Coronary artery (tissue), 2 donors: ENCODE results near the gene MISP.

Experiments
- DNase-seq: peaks from one replicate; pipeline ENCODE4 v3.0.0-alpha.2; 2017; ENCODE audit warnings: low spot score
- H3K27ac ChIP-seq, 2 donors: fragments of 200-600 bp; sonication (generic); one replicate each; pipeline ENCODE4 v1.5.1; 2016 to 2019
- H3K4me3 ChIP-seq: fragments of 200-600 bp; sonication (generic); 2 replicates; pipeline ENCODE4 v1.5.1; 2016; ENCODE audit warnings: mild to moderate bottlenecking, moderate library complexity
- TF ChIP-seq, protein P1 (sequence below): fragments of 200-600 bp; sonication (generic); IDR thresholded peaks from one replicate; pipeline ENCODE4 v1.5.1; 2019; ENCODE audit warnings: antibody characterized with exemption

The MISP gene

DNA sequence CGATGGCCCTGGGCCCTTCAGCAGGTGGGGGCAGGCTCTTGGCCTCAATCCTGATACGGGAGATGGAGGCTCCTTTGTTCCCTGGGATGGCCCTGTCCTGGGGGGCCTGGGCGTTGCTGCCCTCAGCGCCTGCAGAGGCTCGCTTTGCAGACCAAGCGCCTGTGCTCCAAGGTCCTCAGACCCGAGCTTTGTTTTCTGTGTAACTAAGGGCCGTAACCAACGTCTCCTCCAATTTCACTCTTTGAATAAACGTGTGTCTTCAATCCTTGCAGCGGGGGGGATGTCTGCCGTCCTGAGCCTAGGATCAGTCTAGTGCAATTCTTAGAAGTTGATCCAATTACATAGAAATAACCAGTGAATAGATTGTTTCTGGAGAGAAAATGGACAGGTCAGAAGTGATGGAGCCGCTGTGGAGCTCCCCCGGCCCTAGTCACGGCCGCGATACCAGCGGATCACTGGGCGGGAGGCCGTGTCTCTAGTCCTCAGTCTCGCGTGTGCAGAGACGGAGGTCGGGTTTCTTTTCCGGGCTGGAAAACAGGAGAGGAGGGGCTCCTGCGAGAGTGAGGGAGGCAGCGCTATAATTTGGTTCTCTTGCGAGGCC is 51.7 kb downstream of the MISP start:
- TF ChIP-seq, protein P1, sequence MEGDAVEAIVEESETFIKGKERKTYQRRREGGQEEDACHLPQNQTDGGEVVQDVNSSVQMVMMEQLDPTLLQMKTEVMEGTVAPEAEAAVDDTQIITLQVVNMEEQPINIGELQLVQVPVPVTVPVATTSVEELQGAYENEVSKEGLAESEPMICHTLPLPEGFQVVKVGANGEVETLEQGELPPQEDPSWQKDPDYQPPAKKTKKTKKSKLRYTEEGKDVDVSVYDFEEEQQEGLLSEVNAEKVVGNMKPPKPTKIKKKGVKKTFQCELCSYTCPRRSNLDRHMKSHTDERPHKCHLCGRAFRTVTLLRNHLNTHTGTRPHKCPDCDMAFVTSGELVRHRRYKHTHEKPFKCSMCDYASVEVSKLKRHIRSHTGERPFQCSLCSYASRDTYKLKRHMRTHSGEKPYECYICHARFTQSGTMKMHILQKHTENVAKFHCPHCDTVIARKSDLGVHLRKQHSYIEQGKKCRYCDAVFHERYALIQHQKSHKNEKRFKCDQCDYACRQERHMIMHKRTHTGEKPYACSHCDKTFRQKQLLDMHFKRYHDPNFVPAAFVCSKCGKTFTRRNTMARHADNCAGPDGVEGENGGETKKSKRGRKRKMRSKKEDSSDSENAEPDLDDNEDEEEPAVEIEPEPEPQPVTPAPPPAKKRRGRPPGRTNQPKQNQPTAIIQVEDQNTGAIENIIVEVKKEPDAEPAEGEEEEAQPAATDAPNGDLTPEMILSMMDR = no peak
- H3K27ac ChIP-seq = peak overlapping the region in 1 of 2 donors; percentile 80
- no peak for DNase-seq

DNA sequence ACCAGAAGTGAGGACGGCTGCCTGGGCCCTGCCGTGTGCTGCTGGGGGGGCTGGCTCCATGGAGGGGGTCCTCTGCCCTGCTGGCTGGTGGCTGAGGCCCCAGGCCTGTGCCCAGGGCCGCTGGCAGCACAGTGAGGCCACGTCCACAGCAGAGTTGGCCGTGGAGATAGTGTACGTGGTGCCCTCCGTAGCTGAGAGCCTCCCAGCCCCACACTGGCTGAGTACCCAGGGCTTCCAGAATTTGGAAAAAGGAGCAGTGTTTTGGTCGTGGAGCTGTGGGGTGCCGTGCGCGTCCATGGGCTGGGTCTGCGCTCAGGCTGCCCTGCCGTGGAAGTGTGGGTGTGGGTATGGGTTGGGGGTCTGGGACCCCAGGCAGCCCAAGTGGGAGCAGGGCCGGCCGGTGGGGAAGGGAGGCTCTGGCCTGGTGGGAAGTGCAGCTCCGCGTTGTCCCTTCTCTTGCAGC is 52.2 kb downstream of the MISP start:
- TF ChIP-seq, protein P1 = no peak
- Histone ChIP-seq H3K27ac (no peak overlapping the region), H3K4me3 (peak overlapping the region; percentile 94)
- no peak for DNase-seq

More for the DNA sequence above, 51.7 kb downstream of the MISP start:
- H3K4me3 ChIP-seq = peak overlapping the region; percentile 94

DNA sequence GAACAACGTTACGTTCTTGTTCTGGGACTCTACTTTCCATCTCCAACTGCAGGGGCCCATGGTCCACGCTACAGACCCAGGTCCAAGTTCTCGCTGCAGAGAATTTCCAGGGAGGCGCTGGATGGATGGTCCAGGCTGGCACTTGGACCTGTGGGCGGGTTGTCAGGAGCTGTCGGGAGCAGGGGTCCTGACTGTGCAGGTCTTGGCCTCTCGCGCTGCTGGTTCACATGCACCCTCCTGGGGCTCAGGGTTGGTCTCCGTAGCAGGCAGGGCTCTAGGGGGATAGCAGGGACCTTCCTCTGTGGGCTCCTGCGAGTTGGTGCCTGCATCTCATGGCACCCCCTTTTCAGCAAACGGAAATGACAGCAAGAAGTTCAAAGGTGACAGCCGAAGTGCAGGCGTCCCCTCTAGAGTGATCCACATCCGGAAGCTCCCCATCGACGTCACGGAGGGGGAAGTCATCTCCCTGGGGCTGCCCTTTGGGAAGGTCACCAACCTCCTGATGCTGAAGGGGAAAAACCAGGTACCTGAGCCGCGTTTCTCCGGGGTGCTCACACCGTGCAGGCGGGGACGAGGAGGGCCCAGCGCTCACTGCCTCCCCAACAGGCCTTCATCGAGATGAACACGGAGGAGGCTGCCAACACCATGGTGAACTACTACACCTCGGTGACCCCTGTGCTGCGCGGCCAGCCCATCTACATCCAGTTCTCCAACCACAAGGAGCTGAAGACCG is 52.9 kb downstream of the MISP start:
- Histone ChIP-seq H3K4me3 (no peak overlapping the region), H3K27ac (no peak overlapping the region)
- TF ChIP-seq, protein P1 = no peak
- no peak for DNase-seq

DNA sequence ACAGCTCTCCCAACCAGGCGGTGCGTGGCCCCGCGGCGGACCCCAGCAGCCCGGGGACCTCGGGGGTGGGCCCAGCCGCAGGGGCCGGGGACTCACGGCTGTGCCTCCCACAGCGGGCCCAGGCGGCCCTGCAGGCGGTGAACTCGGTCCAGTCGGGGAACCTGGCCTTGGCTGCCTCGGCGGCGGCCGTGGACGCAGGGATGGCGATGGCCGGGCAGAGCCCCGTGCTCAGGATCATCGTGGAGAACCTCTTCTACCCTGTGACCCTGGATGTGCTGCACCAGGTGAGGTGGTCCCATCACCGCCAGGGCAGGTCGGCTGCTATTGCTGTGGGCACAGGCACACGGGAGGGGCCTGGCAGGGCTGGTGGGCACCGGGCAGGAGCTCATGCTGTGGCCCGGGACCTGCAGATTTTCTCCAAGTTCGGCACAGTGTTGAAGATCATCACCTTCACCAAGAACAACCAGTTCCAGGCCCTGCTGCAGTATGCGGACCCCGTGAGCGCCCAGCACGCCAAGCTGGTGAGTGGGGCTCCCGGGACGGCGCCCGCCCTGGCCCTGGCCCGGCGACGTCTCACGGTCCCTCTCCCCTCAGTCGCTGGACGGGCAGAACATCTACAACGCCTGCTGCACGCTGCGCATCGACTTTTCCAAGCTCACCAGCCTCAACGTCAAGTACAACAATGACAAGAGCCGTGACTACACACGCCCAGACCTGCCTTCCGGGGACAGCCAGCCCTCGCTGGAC is 53.7 kb downstream of the MISP start:
- Histone ChIP-seq H3K4me3 (no peak overlapping the region), H3K27ac (no peak overlapping the region)

DNA sequence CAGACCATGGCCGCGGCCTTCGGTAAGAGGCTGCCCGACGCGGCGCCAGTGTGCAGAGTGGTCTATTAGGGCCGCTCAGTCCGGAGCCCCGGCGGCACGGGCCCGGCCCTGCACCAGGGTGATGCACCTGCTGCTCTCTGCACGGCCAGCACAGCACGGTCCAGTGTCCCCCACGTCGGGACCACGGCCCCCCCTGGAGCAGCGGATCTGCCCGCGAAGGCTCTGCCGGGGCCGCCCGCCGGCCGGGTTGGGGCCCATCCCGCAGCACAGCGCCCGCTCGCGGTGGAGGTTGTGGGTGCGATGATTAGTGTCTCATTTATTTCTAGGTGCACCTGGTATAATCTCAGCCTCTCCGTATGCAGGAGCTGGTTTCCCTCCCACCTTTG is 54.2 kb downstream of the MISP start:
- TF ChIP-seq, protein P1 = no peak
- Histone ChIP-seq H3K4me3 (no peak overlapping the region), H3K27ac (no peak overlapping the region)
- no peak for DNase-seq

More for the DNA sequence above, 53.7 kb downstream of the MISP start:
- no peak for DNase-seq
- TF ChIP-seq, protein P1 = no peak

DNA sequence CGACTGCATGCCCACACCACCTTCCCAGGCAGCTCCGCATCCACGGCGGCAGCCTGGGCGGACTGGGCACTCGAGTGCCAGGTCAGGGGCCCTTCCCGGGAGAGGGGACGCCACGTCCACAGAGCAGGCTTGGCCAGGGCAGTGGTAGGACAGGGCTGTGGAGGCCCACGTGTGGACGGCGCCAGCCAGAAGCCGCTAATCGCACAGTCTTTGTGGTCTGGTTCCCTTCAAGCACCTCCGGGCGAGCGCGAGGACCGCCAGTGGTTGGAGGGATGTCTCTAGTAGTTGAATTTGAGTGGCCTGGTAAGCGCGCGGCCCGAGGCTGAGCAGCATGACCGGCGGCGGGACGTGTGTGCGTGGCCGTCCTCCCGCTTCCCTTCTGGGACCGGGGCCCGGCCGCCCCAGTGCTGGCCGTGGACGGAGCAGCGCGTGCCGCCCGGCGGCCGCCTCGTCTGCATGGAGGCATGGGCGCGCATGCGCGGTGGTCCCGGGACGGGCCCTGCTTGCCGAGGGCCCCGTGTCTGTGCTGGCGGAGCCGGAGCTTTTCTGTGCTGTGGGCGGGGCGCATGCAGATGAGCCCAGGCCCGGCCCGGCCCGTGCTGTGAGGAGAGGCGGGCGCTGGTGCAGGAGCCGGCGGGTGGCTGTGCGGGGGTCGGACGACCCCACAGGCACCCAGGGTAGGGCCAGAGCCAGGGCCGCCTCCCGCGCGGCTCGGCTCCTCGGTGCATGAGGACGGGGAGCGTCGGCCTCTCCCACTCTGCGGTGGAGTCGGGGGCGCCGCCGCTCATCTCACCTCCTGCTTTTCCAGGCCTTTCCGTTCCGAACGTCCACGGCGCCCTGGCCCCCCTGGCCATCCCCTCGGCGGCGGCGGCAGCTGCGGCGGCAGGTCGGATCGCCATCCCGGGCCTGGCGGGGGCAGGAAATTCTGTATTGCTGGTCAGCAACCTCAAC is 55.0 kb downstream of the MISP start:
- TF ChIP-seq, protein P1 = no peak
- H3K4me3 ChIP-seq = no peak overlapping the region
- DNase-seq = no peak
- no peak overlapping the region for H3K27ac ChIP-seq
